Forelimb muscle (tissue), 1 donor: ENCODE measurements around the gene KLHL21. TPM values are rescaled to one million over a fixed set of nuclear protein-coding genes. Genes with fewer than 3 reads are reported as not detected.

Experiments
- DNase-seq: peaks from one replicate; pipeline ENCODE4 v3.0.0-alpha.2; 2013; ENCODE audit warnings: low read depth
- polyA plus RNA-seq: library from polyadenylated mRNA; unstranded; fragments of 120-200 nt; gene quantifications from one replicate; pipeline ENCODE4 v1.2.1, GENCODE V29; 2013; ENCODE audit not compliant: insufficient read length

KLHL21 gene
- polyA plus RNA-seq, 1 donor, result 41.1 TPM

GRCh38 chr1:6554907-6555778, 47.5 kb downstream of the KLHL21 start, which contains the start of gene TAS1R1:
Gene TAS1R1, plus strand, starts transcription at chr1:6555307. Its CDS starts 67 bp downstream, at chr1:6555374.
- no peak for DNase-seq

- peak; percentile 82 for DNase-seq
Observed at GRCh38 chr1:6554031-6554906, 48.4 kb downstream of the KLHL21 start, which contains the start of gene NOL9. Gene NOL9, minus strand, starts transcription at chr1:6554513. Its CDS starts 11 bp downstream, at chr1:6554502.

GRCh38 chr1:6547301-6547700, 55.4 kb downstream of the KLHL21 start:
- DNase-seq, result no peak

- no peak for DNase-seq
Observed at GRCh38 chr1:6546326-6546725, 56.3 kb downstream of the KLHL21 start.

- no peak for DNase-seq
Observed at GRCh38 chr1:6545276-6546112, 57.2 kb downstream of the KLHL21 start.

- no peak for DNase-seq
Observed at GRCh38 chr1:6544831-6545230, 57.8 kb downstream of the KLHL21 start.

Other genes with a start within 250 kb of the KLHL21 start
- gene ACOT7, start 209.1 kb downstream of the KLHL21 start, polyA plus RNA-seq, result 13.4 TPM
- gene HES2, start 182.9 kb downstream of the KLHL21 start, polyA plus RNA-seq, result not detected
- 3.0 TPM for gene ESPN, start 178.1 kb downstream of the KLHL21 start, polyA plus RNA-seq
- 10.4 TPM for gene TNFRSF25, start 136.7 kb downstream of the KLHL21 start, polyA plus RNA-seq
- gene PLEKHG5, start 111.2 kb downstream of the KLHL21 start, polyA plus RNA-seq, result 10.6 TPM
- 13.6 TPM for gene NOL9, start 48.4 kb downstream of the KLHL21 start, polyA plus RNA-seq
- 5.5 TPM for gene TAS1R1, start 47.6 kb downstream of the KLHL21 start, polyA plus RNA-seq
- 23.8 TPM for gene ZBTB48, start 22.9 kb downstream of the KLHL21 start, polyA plus RNA-seq
- 18.4 TPM for gene PHF13, start 10.9 kb upstream of the KLHL21 start, polyA plus RNA-seq
- gene THAP3, start 22.0 kb upstream of the KLHL21 start, polyA plus RNA-seq, result 16.8 TPM
- gene DNAJC11, start 98.9 kb upstream of the KLHL21 start, polyA plus RNA-seq, result 35.0 TPM
- gene CAMTA1, start 182.6 kb upstream of the KLHL21 start, polyA plus RNA-seq, result 43.5 TPM